Measurements from ENCODE around the gene UBC. TPM values are rescaled to one million over a fixed set of nuclear protein-coding genes. Genes with fewer than 3 reads are reported as not detected.

The UBC gene
- total and polyA plus RNA-seq, 2 donors (not counting 1 experiment from before 2014, with no cell fraction given), result 2,019 to 2,362 TPM

- Histone ChIP-seq H3K4me3 (replicated peaks in 1 of 4; ENCODE audit: control extremely low read depth in 1 of 4, insufficient read depth in 1 of 4, low read depth in 3 of 4, low read length in 4 of 4) (no peak overlapping the region), H2AFZ (ENCODE audit: low read length) (no peak overlapping the region), H3K27me3 (ENCODE audit: control insufficient read depth, insufficient read depth, low read length) (no peaks in the 10 kb centered on the region), H4K20me1 (ENCODE audit: control insufficient read depth, extremely low read depth, insufficient read depth, low read length) (no peaks in the 10 kb centered on the region), H3K4me2 (ENCODE audit: extremely low read depth, insufficient read depth, low read length) (no peak overlapping the region), H3K36me3 (ENCODE audit: control insufficient read depth, insufficient read depth, low read length) (peaks cover 11% of the 10 kb centered on the region), H3K9ac (ENCODE audit: insufficient read depth, low read length) (no peak overlapping the region), H3K79me2 (ENCODE audit: control insufficient read depth, insufficient read depth, low read length) (no peaks in the 10 kb centered on the region), H3K4me1 (ENCODE audit: control insufficient read depth, extremely low read depth, insufficient read depth, low read length) (no peaks in the 10 kb centered on the region), H3K9me3 (ENCODE audit: control insufficient read depth, insufficient read depth, low read depth, low read length) (no peaks in the 10 kb centered on the region), H3K27ac (ENCODE audit: insufficient read depth, low read length) (no peak overlapping the region)
- TF ChIP-seq CTCF (conservative IDR thresholded peaks at IDR 0.05 in 1 of 2, IDR thresholded peaks at IDR 0.05 in 1 of 2; ENCODE audit: low read depth in 1 of 2, low read length in 2 of 2) (no peak), EZH2 (IDR thresholded peaks at IDR 0.05; ENCODE audit: low read length, missing control alignments) (no peak)
- no peak for DNase-seq (ENCODE audit: low read depth in 2 of 2)
These were observed 32.0 kb upstream of the UBC start for GRCh38 chr12:124946447-124946793.

GRCh38 chr12:124941170-124941527 lies 26.7 kb upstream of the UBC start:
- H2AFZ ChIP-seq (ENCODE audit: low read length), result peak overlapping the region; percentile 97
- peak overlapping the region; percentile 78 for H3K27ac ChIP-seq (ENCODE audit: insufficient read depth, low read length)
- H3K4me1 ChIP-seq (ENCODE audit: control insufficient read depth, extremely low read depth, insufficient read depth, low read length), result peaks cover 9% of the 10 kb centered on the region
- TF ChIP-seq EZH2 (IDR thresholded peaks at IDR 0.05; ENCODE audit: low read length, missing control alignments) (no peak), CTCF (conservative IDR thresholded peaks at IDR 0.05 in 1 of 2, IDR thresholded peaks at IDR 0.05 in 1 of 2; ENCODE audit: low read depth in 1 of 2, low read length in 2 of 2) (no peak)
- H3K4me3 ChIP-seq (replicated peaks in 1 of 4; ENCODE audit: control extremely low read depth in 1 of 4, insufficient read depth in 1 of 4, low read depth in 3 of 4, low read length in 4 of 4), result peak overlapping the region; percentile 32 to 51 (median 39)
- no peaks in the 10 kb centered on the region for H3K79me2 ChIP-seq (ENCODE audit: control insufficient read depth, insufficient read depth, low read length)
- H3K9ac ChIP-seq (ENCODE audit: insufficient read depth, low read length), result peak overlapping the region; percentile 28
- peaks cover 2% of the 10 kb centered on the region for H3K36me3 ChIP-seq (ENCODE audit: control insufficient read depth, insufficient read depth, low read length)
- H4K20me1 ChIP-seq (ENCODE audit: control insufficient read depth, extremely low read depth, insufficient read depth, low read length), result no peaks in the 10 kb centered on the region
- no peaks in the 10 kb centered on the region for H3K27me3 ChIP-seq (ENCODE audit: control insufficient read depth, insufficient read depth, low read length)
- DNase-seq (ENCODE audit: low read depth in 2 of 2), result no peak
- peak overlapping the region; percentile 91 for H3K4me2 ChIP-seq (ENCODE audit: extremely low read depth, insufficient read depth, low read length)
- no peaks in the 10 kb centered on the region for H3K9me3 ChIP-seq (ENCODE audit: control insufficient read depth, insufficient read depth, low read depth, low read length)

- Histone ChIP-seq H3K9me3 (ENCODE audit: control insufficient read depth, insufficient read depth, low read depth, low read length) (no peaks in the 10 kb centered on the region), H3K27me3 (ENCODE audit: control insufficient read depth, insufficient read depth, low read length) (no peaks in the 10 kb centered on the region), H4K20me1 (ENCODE audit: control insufficient read depth, extremely low read depth, insufficient read depth, low read length) (no peaks in the 10 kb centered on the region), H3K27ac (ENCODE audit: insufficient read depth, low read length) (peak overlapping the region; percentile 78), H3K36me3 (ENCODE audit: control insufficient read depth, insufficient read depth, low read length) (peaks cover 2% of the 10 kb centered on the region), H3K4me3 (replicated peaks in 1 of 4; ENCODE audit: control extremely low read depth in 1 of 4, insufficient read depth in 1 of 4, low read depth in 3 of 4, low read length in 4 of 4) (peak overlapping the region; percentile 32 to 57 (median 49)), H3K4me1 (ENCODE audit: control insufficient read depth, extremely low read depth, insufficient read depth, low read length) (peaks cover 9% of the 10 kb centered on the region), H3K4me2 (ENCODE audit: extremely low read depth, insufficient read depth, low read length) (peak overlapping the region; percentile 91), H3K79me2 (ENCODE audit: control insufficient read depth, insufficient read depth, low read length) (no peaks in the 10 kb centered on the region), H2AFZ (ENCODE audit: low read length) (peak overlapping the region; percentile 97), H3K9ac (ENCODE audit: insufficient read depth, low read length) (peak overlapping the region; percentile 28)
- peak; percentile 83 to 88 for DNase-seq (ENCODE audit: low read depth in 2 of 2)
- peak; percentile 87 to 94 for TF ChIP-seq CTCF (conservative IDR thresholded peaks at IDR 0.05 in 1 of 2, IDR thresholded peaks at IDR 0.05 in 1 of 2; ENCODE audit: low read depth in 1 of 2, low read length in 2 of 2)
- TF ChIP-seq EZH2 (IDR thresholded peaks at IDR 0.05; ENCODE audit: low read length, missing control alignments), result no peak
These were observed 26.1 kb upstream of the UBC start for GRCh38 chr12:124940393-124941169.
